GM18519 (cell line): ENCODE data around the gene STK32B.
"Not testable (repeated sequence)": the region's sequence is repeated elsewhere in the genome, so short reads cannot be mapped to it uniquely, and the experiment has no call there.

Experiments
- ATAC-seq: cut with Tn5 transposase; IDR thresholded peaks from one replicate; pipeline ENCODE4 v1.9.1; 2021; ENCODE audit warnings: mild to moderate bottlenecking, moderate library complexity; ENCODE audit not compliant: unreplicated experiment, low FRiP score

Gene STK32B

GRCh38 chr4:5156682-5157081, 105.4 kb downstream of the STK32B start:
- no peak for ATAC-seq

- ATAC-seq: no peak
Observed at GRCh38 chr4:5157791-5158770, 106.8 kb downstream of the STK32B start.

- ATAC-seq: no peak
Observed at GRCh38 chr4:5158825-5159224, 107.5 kb downstream of the STK32B start.

GRCh38 chr4:5160668-5161067, 109.4 kb downstream of the STK32B start:
- ATAC-seq: no peak

- no peak for ATAC-seq
Observed at GRCh38 chr4:5162909-5163508, 111.7 kb downstream of the STK32B start.

- ATAC-seq: no peak
Observed at GRCh38 chr4:5164221-5164912, 113.1 kb downstream of the STK32B start.

GRCh38 chr4:5165420-5166369, 114.4 kb downstream of the STK32B start:
- ATAC-seq: no peak

GRCh38 chr4:5166377-5166776, 115.1 kb downstream of the STK32B start:
- no peak for ATAC-seq

- ATAC-seq: no peak
Observed at GRCh38 chr4:5168891-5169290, 117.6 kb downstream of the STK32B start.

GRCh38 chr4:5175836-5176235, 124.6 kb downstream of the STK32B start:
- not testable (repeated sequence) for ATAC-seq

GRCh38 chr4:5184606-5185005, 133.3 kb downstream of the STK32B start:
- ATAC-seq: no peak

GRCh38 chr4:5185551-5185950, 134.3 kb downstream of the STK32B start:
- no peak for ATAC-seq

- ATAC-seq: no peak
Observed at GRCh38 chr4:5186271-5187064, 135.2 kb downstream of the STK32B start.

GRCh38 chr4:5188130-5188529, 136.8 kb downstream of the STK32B start:
- ATAC-seq: no peak

GRCh38 chr4:5191831-5192230, 140.6 kb downstream of the STK32B start:
- ATAC-seq: no peak

- no peak for ATAC-seq
Observed at GRCh38 chr4:5192271-5192670, 141.0 kb downstream of the STK32B start.

GRCh38 chr4:5192678-5193077, 141.4 kb downstream of the STK32B start:
- no peak for ATAC-seq

GRCh38 chr4:5198656-5199541, 147.6 kb downstream of the STK32B start:
- ATAC-seq: no peak
